SH-SY5Y (cell line): ENCODE measurements around the gene FYB2.

Experiments
- GATA2 ChIP-seq: IDR thresholded peaks from 2 replicates; pipeline ENCODE4 v1.6.1; 2011; ENCODE audit warnings: mild to moderate bottlenecking, low read depth, low read length
- GATA3 ChIP-seq: IDR thresholded peaks from 2 replicates; pipeline ENCODE4 v1.6.1; 2011; ENCODE audit warnings: low read depth, mild to moderate bottlenecking, low read length, moderate library complexity

The FYB2 gene

DNA sequence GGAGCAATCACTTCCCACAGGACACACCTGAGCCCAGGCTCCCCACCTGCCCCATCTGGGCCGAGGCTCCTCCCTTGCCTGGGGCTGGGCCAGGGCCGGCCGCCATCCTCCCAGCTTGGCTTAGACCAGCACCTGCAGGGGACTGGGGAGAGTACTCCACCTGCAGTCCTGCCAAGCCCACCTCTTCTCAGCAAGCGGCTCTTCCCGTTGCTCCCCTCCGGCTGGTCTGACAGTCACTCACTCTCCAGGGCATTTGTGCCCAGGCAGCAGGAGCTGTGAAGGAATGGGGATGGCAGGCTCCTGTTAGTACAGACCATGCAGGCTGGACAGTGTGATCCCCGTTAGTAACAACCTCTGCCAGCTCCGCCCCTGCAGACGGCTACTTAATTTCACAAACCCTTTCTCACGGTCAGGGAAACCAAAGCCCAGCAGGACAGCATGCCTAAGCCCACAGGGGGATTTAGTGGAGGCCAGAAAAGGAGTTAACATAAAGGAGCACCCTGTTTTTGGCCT, at the start of gene FYB2:
TSS of gene FYB2 (minus strand) at position 18 of the 513 bp plus-strand sequence. CDS start 114 bp downstream, outside the sequence.
- TF ChIP-seq GATA3: no peak
- no peak for TF ChIP-seq GATA2

GRCh38 chr1:56868761-56869160, 49.6 kb upstream of the FYB2 start:
- TF ChIP-seq GATA2 (no peak), GATA3 (no peak)

- TF ChIP-seq GATA2: no peak
- no peak for TF ChIP-seq GATA3
Observed at GRCh38 chr1:56867491-56867890, 48.3 kb upstream of the FYB2 start.

DNA sequence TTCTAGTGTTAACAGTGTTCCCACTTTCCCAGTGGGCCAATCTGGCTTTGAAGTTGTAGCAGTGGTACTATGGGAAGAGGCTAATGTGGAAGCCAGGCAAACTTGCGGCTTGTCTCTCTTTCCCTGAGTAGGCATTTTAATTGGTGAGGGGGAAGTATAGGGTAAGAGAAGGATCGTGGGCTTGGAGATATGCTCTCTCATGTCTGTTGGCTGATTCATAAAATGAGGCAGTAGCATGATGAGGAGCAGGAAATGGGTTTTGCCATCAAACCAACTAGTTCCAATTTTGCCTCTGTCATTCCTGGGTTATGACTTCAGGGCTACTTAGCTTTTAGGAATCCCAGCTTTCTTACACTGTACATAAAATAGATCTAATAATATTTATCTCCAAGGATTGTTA, 47.5 kb upstream of the FYB2 start:
- no peak for TF ChIP-seq GATA2
- no peak for TF ChIP-seq GATA3

DNA sequence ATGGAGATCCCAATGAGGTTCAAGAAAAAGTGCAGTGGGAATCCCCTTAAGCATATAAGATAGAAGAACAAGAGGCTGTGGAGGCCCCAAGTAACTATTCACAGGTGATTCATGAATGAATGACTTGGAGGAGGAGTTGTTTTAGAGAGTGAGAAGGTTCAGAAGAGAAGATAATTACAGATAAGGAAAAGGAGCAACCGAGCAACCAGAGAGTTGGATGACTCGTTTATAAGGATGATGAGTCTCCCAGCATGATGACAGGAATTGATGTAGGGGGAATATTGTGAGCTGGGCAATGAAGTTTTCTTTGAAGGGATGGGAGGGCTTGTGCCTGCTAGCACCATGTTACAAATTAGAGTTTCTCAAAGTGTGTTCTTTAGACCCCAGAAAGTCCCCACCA, 45.2 kb upstream of the FYB2 start:
- no peak for TF ChIP-seq GATA2
- TF ChIP-seq GATA3: no peak

DNA sequence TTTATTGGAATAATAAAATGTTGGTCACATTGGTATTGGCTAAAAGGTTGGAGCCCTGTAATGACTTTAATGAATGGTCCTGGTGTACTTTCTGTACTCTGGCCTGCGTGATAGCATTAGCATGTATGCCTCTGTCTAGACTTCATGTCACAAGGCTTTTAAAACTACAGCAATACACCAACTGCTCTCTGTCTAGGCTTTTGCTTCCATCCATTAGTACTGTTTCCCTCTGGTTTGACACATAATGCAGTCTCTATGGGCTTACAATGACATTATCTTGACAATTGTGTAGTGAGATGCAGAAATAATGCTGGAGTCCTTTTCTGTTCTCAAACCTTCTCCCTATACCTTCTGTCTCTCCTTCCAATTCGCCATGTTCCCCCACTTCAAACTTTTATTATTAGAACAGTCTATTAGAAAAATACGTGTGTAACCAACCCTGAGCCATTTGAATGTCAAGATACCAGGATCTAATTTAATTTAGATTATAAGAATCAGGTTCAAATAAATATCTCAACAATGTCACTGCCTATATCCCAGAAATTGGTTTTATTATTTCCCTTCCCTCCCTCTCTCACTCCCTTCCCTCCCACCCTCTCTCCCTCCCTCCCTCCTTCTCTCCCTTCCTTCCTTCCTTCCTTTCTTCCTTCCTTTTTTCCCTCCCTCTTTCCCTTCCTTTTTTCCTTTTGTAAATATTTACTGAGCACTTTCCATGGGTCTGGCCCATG, 44.2 kb upstream of the FYB2 start:
- TF ChIP-seq GATA3 (no peak), GATA2 (no peak)

GRCh38 chr1:56859287-56859686, 40.1 kb upstream of the FYB2 start:
- TF ChIP-seq GATA2 (no peak), GATA3 (no peak)

GRCh38 chr1:56856186-56856585, 37.0 kb upstream of the FYB2 start:
- TF ChIP-seq GATA2 (no peak), GATA3 (no peak)

GRCh38 chr1:56855190-56855589, 36.0 kb upstream of the FYB2 start:
- no peak for TF ChIP-seq GATA3

DNA sequence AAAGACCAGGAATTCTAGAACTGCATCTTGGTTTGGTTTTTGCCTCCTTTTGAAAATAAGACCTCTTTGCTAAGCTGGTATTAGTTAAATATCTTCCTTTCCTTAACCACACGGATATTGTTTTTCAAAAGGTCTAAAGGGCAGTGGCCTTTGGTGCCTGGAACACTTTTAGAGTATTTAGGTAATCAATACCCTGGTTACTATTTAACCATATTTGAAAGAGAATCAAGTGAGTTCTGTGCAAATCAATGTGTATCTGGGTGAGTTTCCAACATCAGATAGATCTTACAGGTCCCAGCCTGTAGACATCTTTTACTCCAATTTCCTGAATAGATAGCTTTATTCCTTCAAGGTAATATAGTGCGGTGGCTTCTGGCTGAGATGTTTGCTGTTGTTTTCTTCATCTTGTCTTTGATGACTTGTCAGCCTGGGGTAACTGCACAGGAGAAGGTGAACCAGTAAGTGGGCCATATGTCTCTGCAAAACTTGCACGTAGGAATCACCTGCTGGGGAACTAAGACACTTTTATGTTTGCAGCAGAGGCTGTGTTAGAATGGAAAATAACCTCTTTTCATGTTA, 35.4 kb upstream of the FYB2 start, which contains the start of gene C8A:
TSS of gene C8A (plus strand) at position 277 of the 579 bp plus-strand sequence. CDS start at position 382, 105 bp downstream.
- TF ChIP-seq GATA2 (no peak), GATA3 (no peak)

DNA sequence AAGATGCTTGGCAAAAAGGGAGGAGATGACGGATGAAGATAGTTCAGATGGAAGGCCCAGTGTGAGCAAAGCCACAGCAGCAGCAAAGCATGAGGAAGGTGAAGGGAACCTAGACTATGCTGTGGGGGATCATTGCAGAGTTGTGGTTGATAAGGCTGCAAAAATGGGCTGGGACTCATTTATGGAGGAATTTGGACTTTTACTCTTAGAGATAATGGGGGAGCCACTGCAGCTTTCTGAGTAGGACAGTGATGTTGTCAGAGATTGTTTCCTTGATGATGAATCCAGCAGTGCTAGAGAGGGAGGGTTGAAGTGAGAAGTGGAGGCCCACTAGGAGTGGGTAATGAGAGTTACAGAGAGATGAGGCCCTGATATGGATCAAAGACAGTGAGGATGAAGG, 33.3 kb upstream of the FYB2 start:
- TF ChIP-seq GATA2 (no peak), GATA3 (no peak)

- TF ChIP-seq GATA2: no peak
- no peak for TF ChIP-seq GATA3
Observed at GRCh38 chr1:56850922-56851321, 31.7 kb upstream of the FYB2 start.

DNA sequence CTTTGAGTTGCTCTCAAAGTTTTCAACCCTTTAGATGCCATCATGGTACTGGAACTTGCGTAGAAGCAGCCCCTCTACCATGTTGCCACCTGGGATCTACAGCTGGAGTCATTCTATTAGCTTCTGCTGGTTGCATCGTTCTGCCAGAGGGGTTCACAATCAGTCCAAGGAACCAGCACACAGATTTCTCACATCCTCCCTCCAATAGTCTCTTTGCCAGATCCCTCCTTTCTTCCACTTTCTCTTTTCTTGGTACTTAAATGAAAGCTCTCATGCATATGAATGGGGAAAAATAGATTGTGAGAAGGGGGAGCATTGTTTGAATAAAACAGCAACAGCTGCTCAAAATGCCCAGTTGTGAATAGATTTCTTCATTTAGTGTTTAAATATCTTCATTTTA, 31.2 kb upstream of the FYB2 start:
- TF ChIP-seq GATA2: no peak
- no peak for TF ChIP-seq GATA3

DNA sequence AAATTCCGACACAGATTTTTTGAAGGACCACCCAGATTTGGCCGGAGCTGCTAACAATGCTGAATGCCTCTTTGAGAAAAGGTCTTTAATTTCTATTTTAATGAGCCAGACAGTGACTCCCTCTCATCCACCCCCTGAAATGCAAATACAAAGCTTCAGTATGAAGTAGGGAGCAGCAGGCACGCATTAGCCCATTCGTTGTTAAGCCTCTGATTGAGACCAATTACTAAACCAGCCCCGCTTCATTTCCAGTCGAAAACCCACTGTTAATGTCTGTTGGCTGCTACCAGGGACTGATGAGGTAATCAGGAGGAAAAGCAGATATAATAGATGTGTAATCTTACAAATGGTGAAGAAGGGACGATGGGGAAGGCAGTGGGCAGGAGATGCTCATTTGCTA, 30.5 kb upstream of the FYB2 start:
- no peak for TF ChIP-seq GATA2
- TF ChIP-seq GATA3: no peak

GRCh38 chr1:56845343-56845742, 26.1 kb upstream of the FYB2 start:
- TF ChIP-seq GATA2: no peak
- TF ChIP-seq GATA3: no peak
